Mucosa of descending colon (tissue), 3 donors: Measurements from ENCODE around the gene MRTFB. TPM values are rescaled to one million over a fixed set of nuclear protein-coding genes. Genes with fewer than 3 reads are reported as not detected.

Experiments used
- ATAC-seq: fragments of 200-7000 bp; cut with Tn5 transposase; one replicate; pipeline ENCODE4 v1.9.1; 2020; ENCODE audit warnings: mild to moderate bottlenecking, moderate library complexity
- DNase-seq, 3 donors: peaks; one replicate each; pipeline ENCODE4 v3.0.0-alpha.2; 2020
- H3K36me3 ChIP-seq: fragments of 200-600 bp; one replicate; pipeline ENCODE4 v1.8.0; 2021; ENCODE audit warnings: low read depth, mild to moderate bottlenecking
- H3K4me1 ChIP-seq: fragments of 200-600 bp; one replicate; pipeline ENCODE4 v1.8.0; 2021; ENCODE audit warnings: low read depth, mild to moderate bottlenecking
- H3K4me3 ChIP-seq: fragments of 200-600 bp; one replicate; pipeline ENCODE4 v1.8.0; 2021; ENCODE audit warnings: mild to moderate bottlenecking
- H3K9me3 ChIP-seq: fragments of 200-600 bp; one replicate; pipeline ENCODE4 v1.8.0; 2021; ENCODE audit warnings: mild to moderate bottlenecking
- CTCF ChIP-seq: fragments of 200-600 bp; IDR thresholded peaks from one replicate; pipeline ENCODE4 v1.8.0; 2022; ENCODE audit warnings: antibody characterized with exemption, mild to moderate bottlenecking
- intact Hi-C, 2 donors: fragments of 100-400 bp; cut with DNase I in 1 of 2; cut with micrococcal nuclease in 1 of 2; formaldehyde crosslinking; loops; one replicate each; pipeline versions ENCODE4 v1.11.0 to v1.11.1; 2022; cut with DNase I, micrococcal nuclease
- total RNA-seq, 3 donors: library from RNA; stranded (reverse); fragmentation: NEBNext Ultra II Directional in 2 of 3; extraction: Animal tissue kit (Norgen Biotek cat#: 25700) in 2 of 3; gene quantifications; one replicate each; pipeline versions ENCODE4 v1.2.1 to v1.2.4, GENCODE V29; 2021 to 2023
- donor health status: DM: no; HTN: no; CAD: no; lungs with moderate emphysema.
- donor health status: DM: no; HTN: no; CAD: no.
- donor health status: DM: no; HTN: yes; CAD: no.

The MRTFB gene
- total RNA-seq, 3 donors from 2014 or later = 40.0 to 49.9 (median 40.0) TPM

DNA sequence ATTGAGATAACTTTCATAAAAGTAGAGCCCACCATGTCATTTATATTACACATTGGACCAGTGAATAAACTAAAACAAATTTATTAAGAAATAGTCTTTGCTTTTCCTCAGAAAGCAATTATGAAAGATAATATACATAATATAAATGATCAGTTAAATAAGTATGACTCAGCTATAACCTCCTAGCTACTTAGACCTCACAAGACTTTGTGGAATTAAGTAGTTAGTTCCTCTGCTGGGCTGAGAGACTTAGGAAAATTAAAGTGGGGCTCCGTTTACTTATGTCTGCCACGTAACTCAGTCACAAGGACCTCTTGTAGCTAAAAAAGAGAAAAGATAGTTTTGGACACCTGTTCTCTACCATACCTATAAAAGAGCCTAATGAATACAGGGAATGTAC lies 76.9 kb downstream of the MRTFB start:
- ATAC-seq (no peak), DNase-seq (no peak)
- H3K4me1 ChIP-seq = no peaks in the 10 kb centered on the region
- no peaks in the 10 kb centered on the region for H3K36me3 ChIP-seq
- no peak for TF ChIP-seq CTCF
- H3K4me3 ChIP-seq = no peak overlapping the region
- intact Hi-C loops = no loop called here
- H3K9me3 ChIP-seq = no peaks in the 10 kb centered on the region

DNA sequence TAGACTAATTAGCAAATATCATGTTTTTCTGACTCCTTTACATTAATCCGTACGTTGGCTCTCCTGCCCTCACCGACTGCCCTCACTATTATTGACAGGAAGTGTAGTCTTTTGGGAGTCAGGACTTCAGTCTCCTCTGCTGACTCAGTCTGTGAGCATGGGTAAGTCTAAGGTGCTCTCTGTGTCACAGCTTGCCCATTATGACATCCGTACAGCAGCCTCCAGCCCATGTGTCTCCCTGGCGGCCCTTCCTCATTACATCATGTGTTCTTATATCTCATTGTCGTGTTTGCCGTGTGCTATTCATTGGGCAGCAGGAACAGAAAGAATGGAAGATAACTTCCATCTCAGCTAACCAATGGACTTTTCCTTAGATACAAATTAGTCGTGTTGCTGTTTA lies 77.5 kb downstream of the MRTFB start:
- intact Hi-C loops = no loop called here
- DNase-seq = no peak
- no peaks in the 10 kb centered on the region for H3K9me3 ChIP-seq
- ATAC-seq = no peak
- no peaks in the 10 kb centered on the region for H3K4me1 ChIP-seq
- no peaks in the 10 kb centered on the region for H3K36me3 ChIP-seq
- no peak for TF ChIP-seq CTCF
- H3K4me3 ChIP-seq = no peak overlapping the region

- no peak overlapping the region for H3K4me3 ChIP-seq
- no peaks in the 10 kb centered on the region for H3K4me1 ChIP-seq
- no peaks in the 10 kb centered on the region for H3K9me3 ChIP-seq
- intact Hi-C loops = no loop called here
- H3K36me3 ChIP-seq = no peaks in the 10 kb centered on the region
- TF ChIP-seq CTCF = no peak
- ATAC-seq = no peak
- DNase-seq = no peak
Observed at GRCh38 chr16:14150796-14151195, 79.7 kb downstream of the MRTFB start.

DNA sequence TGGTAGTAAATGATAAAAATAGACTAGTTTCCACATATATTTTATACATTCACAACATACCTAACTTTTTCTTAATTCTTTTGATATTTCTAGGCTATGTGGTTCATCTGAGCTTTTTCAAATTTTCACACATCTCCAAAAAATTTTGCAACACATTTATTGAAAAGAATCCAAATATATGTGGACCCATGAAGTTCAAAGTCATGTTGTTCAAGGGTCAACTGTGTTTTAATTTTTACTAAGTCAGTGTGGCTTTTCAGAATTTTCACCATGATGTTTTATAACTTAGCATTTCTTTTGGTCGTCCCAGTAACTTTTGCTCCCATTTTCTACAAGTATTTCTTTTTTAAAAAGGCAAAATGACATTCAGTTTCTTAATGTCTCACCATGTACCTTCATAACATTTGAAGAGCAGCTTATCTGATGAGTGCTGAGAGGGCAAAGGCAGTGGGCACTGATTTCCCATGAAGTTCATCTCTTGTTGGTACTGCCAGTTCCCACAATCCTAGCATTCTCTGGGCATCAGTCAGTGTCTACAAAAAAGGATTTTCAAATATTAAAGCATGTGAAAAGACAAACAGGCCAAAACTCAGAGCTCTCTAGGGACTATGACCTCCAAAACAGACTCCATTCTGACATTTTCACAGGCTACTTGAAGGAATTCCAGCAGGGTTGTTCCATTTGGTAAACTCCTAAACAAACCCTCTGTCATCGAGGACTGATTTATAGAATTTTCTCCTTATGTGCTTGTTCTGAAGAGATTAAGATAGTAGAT lies 80.3 kb downstream of the MRTFB start:
- no peak overlapping the region for H3K4me3 ChIP-seq
- ATAC-seq (no peak), DNase-seq (no peak)
- no peaks in the 10 kb centered on the region for H3K36me3 ChIP-seq
- no peak for TF ChIP-seq CTCF
- intact Hi-C loops = no loop called here
- no peaks in the 10 kb centered on the region for H3K9me3 ChIP-seq
- no peaks in the 10 kb centered on the region for H3K4me1 ChIP-seq

GRCh38 chr16:14155572-14156190 lies 84.6 kb downstream of the MRTFB start:
- H3K36me3 ChIP-seq = no peaks in the 10 kb centered on the region
- intact Hi-C loops = no loop called here
- no peak for ATAC-seq
- H3K4me1 ChIP-seq = no peaks in the 10 kb centered on the region
- H3K4me3 ChIP-seq = no peak overlapping the region
- TF ChIP-seq CTCF = no peak
- DNase-seq = no peak
- no peaks in the 10 kb centered on the region for H3K9me3 ChIP-seq
